BLaER1 (cell line): ENCODE results near the gene NSD1.

Source experiments
- H3K27ac ChIP-seq: shearing (Covaris generic); formaldehyde crosslinking; 2 replicates; pipeline ENCODE4 v1.8.1; 2022
- H3K27me3 ChIP-seq: shearing (Covaris generic); formaldehyde crosslinking; 2 replicates; pipeline ENCODE4 v1.8.1; 2022
- H3K36me3 ChIP-seq: shearing (Covaris generic); formaldehyde crosslinking; 2 replicates; pipeline ENCODE4 v1.8.1; 2022
- H3K4me1 ChIP-seq: shearing (Covaris generic); formaldehyde crosslinking; 2 replicates; pipeline ENCODE4 v1.8.1; 2022
- H3K4me2 ChIP-seq: shearing (Covaris generic); formaldehyde crosslinking; 2 replicates; pipeline ENCODE4 v1.8.1; 2022
- H3K4me3 ChIP-seq: shearing (Covaris generic); formaldehyde crosslinking; 2 replicates; pipeline ENCODE4 v1.8.1; 2022
- H3K9ac ChIP-seq: shearing (Covaris generic); formaldehyde crosslinking; 2 replicates; pipeline ENCODE4 v1.8.1; 2022
- H3K9me3 ChIP-seq: shearing (Covaris generic); formaldehyde crosslinking; 2 replicates; pipeline ENCODE4 v1.8.1; 2022
- H4K20me1 ChIP-seq: shearing (Covaris generic); formaldehyde crosslinking; 2 replicates; pipeline ENCODE4 v1.8.1; 2022
- Cebpa-rat ChIP-seq: shearing (Covaris generic); IDR thresholded peaks from 2 replicates; pipeline ENCODE4 v1.8.1; 2022

Gene NSD1

DNA sequence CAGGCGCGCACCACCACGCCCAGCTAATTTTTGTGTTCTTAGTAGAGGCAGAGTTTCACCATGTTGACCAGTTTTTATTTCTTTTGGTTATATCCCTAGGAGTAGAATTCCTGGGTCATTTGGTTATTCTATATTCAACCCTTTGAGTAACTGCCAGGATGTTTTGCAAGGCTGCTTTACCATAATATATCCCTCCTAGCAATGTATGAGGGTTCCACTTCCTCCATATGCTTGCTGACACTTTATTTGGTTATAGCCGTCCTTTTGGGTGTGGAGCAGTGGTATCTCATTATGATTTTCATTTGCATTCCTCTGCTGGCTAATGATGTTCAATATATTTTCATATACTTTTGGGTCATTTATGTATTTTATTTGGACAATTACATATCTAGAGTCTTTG, 88.7 kb downstream of the NSD1 start:
- H4K20me1 ChIP-seq = peaks cover 99% of the 10 kb centered on the region
- no peak overlapping the region for H3K4me3 ChIP-seq
- peaks cover 60% of the 10 kb centered on the region for H3K36me3 ChIP-seq
- no peaks in the 10 kb centered on the region for H3K4me1 ChIP-seq
- H3K27me3 ChIP-seq = no peaks in the 10 kb centered on the region
- H3K27ac ChIP-seq = no peak overlapping the region
- H3K4me2 ChIP-seq = no peak overlapping the region
- no peaks in the 10 kb centered on the region for H3K9me3 ChIP-seq
- no peak overlapping the region for H3K9ac ChIP-seq
- TF ChIP-seq Cebpa-rat = no peak

DNA sequence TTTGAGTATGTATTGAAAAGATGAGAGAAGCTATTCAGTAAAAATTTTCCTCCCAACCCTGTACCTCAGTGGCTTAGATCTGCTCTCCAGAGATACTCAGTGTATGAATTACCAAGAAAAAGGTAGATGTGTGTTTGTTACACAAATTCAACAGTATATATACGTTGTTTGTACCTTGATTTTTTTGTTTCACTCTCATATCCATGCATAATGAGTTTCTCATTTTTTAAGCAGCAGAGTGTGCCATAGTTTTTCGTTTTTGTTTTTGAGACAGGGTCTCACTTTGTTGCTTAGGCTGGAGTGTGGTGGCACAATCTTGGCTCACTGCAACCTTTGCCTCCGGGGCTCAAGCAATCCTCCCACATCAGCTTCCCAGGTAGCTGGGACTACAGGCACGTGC, 92.2 kb downstream of the NSD1 start:
- Histone ChIP-seq H4K20me1 (peaks cover 99% of the 10 kb centered on the region), H3K4me2 (no peak overlapping the region), H3K4me3 (no peak overlapping the region), H3K27me3 (no peaks in the 10 kb centered on the region), H3K9ac (no peak overlapping the region), H3K9me3 (no peaks in the 10 kb centered on the region), H3K4me1 (peaks cover 5% of the 10 kb centered on the region; the same call in 1 of the 2 replicates), H3K36me3 (peaks cover 47% of the 10 kb centered on the region), H3K27ac (no peak overlapping the region)
- no peak for TF ChIP-seq Cebpa-rat

DNA sequence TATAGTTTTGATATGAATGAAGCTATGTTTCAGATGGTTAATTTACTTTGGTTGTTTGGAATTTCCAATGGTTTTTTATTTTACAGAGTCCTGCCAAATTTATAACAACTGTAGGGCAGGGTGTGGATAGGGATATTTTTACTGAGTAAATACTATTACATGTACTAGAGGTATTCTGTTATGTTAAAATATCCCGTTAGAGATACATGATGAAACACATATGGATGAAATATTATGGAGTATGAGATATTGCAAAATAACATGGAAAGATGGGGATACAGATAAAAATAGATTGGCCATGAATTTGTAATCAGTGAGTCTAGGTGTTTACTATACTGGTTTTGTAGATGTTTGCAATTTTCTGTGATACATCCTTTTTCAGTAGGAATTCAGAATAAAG, 93.3 kb downstream of the NSD1 start:
- Histone ChIP-seq H3K4me2 (no peak overlapping the region), H3K27ac (no peak overlapping the region), H3K27me3 (no peaks in the 10 kb centered on the region), H3K36me3 (peaks cover 42% of the 10 kb centered on the region), H3K4me1 (peaks cover 5% of the 10 kb centered on the region; the same call in 1 of the 2 replicates), H4K20me1 (peaks cover 99% of the 10 kb centered on the region), H3K9ac (no peak overlapping the region), H3K4me3 (no peak overlapping the region), H3K9me3 (no peaks in the 10 kb centered on the region)
- TF ChIP-seq Cebpa-rat = no peak

DNA sequence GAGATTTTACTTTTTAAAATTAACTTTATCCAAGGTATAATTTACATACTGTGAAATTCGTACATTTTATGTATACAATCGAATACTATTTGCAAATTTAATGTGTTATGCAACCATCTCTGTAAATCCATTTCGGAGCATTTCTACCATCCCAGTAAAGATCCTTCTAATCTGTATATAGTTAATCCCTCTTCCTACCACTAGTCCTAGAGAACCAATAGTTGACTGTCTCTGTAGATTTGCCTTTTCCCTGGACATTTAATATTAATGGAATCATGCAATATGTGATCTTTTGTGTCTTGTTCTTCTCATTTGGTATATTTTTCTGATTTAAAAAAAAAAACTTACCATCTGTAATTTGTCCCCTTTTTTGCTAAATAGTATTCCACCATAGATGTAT, 95.2 kb downstream of the NSD1 start:
- TF ChIP-seq Cebpa-rat = no peak
- Histone ChIP-seq H3K9me3 (no peaks in the 10 kb centered on the region), H3K4me3 (no peak overlapping the region), H3K4me2 (no peak overlapping the region), H3K9ac (no peak overlapping the region), H4K20me1 (peaks cover 99% of the 10 kb centered on the region), H3K27ac (no peak overlapping the region), H3K36me3 (peaks cover 36% of the 10 kb centered on the region), H3K27me3 (no peaks in the 10 kb centered on the region), H3K4me1 (peaks cover 5% of the 10 kb centered on the region; the same call in 1 of the 2 replicates)

- no peak overlapping the region for H3K4me3 ChIP-seq
- TF ChIP-seq Cebpa-rat = no peak
- H3K4me2 ChIP-seq = no peak overlapping the region
- H3K9ac ChIP-seq = no peak overlapping the region
- no peak overlapping the region for H3K27ac ChIP-seq
- H3K4me1 ChIP-seq = peaks cover 5% of the 10 kb centered on the region; the same call in 1 of the 2 replicates
- no peaks in the 10 kb centered on the region for H3K27me3 ChIP-seq
- H3K9me3 ChIP-seq = no peaks in the 10 kb centered on the region
- H3K36me3 ChIP-seq = peaks cover 38% of the 10 kb centered on the region
- peaks cover 100% of the 10 kb centered on the region for H4K20me1 ChIP-seq
These were observed 97.1 kb downstream of the NSD1 start for GRCh38 chr5:177230660-177231059.

DNA sequence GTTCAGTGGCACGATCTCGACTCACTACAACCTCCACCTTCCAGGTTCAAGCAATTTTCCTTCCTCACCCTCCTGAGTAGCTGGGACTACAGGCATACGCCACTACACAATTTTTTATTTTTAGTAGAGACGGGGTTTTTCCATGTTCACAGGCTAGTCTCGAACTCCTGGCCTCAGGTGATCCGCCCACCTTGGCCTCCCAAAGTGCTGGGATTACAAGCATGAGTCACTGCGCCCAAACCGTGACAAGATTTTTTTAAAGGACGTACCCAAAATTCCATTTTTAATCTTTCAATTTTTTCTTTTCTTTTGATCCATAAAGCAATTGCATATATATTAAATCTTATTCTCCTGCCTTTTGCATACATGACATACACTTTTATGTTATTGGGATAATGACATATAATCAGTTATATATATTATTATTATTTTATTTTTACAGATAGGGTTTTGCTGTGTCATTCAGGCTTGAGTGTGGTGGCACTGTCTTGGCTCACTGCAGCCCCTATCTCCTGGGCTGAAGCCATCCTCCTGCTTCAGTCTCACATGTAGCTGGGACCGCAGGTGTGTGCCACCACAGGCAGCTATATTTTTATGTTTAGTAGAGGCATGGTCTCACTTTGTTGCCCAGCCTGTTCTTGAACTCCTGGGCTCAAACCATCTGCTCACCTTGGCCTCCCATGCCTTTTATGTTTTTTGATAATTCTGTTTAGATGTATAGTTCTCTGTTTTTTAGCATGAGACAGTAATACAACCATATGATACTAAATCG, 98.1 kb downstream of the NSD1 start:
- no peak for TF ChIP-seq Cebpa-rat
- H3K4me2 ChIP-seq = no peak overlapping the region
- peaks cover 45% of the 10 kb centered on the region for H3K36me3 ChIP-seq
- no peaks in the 10 kb centered on the region for H3K27me3 ChIP-seq
- H3K4me1 ChIP-seq = peaks cover 5% of the 10 kb centered on the region; the same call in 1 of the 2 replicates
- H3K4me3 ChIP-seq = no peak overlapping the region
- peaks cover 95% of the 10 kb centered on the region for H4K20me1 ChIP-seq
- no peak overlapping the region for H3K27ac ChIP-seq
- no peak overlapping the region for H3K9ac ChIP-seq
- no peaks in the 10 kb centered on the region for H3K9me3 ChIP-seq

DNA sequence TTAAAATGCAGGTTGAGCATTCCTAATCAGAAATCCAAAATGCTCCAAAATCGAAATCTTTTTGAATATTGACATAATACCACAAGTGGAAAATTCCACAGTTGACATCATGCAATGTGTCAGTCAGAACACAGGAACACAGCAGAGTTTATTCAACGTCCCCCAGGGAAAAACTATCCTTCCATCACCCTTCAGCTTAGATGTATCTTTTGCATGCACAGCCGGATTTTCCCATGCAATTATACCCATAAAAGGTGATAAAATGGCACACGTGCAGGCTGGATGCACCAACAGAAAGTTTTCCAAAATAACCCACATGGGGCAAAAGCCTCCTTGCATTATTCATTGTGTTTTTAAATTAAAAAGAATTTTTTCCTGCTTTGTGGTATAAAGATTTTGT, 98.8 kb downstream of the NSD1 start:
- TF ChIP-seq Cebpa-rat = no peak
- H3K4me1 ChIP-seq = peaks cover 5% of the 10 kb centered on the region; the same call in 1 of the 2 replicates
- H4K20me1 ChIP-seq = peaks cover 92% of the 10 kb centered on the region
- H3K27me3 ChIP-seq = no peaks in the 10 kb centered on the region
- H3K36me3 ChIP-seq = peaks cover 52% of the 10 kb centered on the region
- no peak overlapping the region for H3K9ac ChIP-seq
- no peak overlapping the region for H3K27ac ChIP-seq
- H3K4me2 ChIP-seq = no peak overlapping the region
- H3K4me3 ChIP-seq = no peak overlapping the region
- no peaks in the 10 kb centered on the region for H3K9me3 ChIP-seq

DNA sequence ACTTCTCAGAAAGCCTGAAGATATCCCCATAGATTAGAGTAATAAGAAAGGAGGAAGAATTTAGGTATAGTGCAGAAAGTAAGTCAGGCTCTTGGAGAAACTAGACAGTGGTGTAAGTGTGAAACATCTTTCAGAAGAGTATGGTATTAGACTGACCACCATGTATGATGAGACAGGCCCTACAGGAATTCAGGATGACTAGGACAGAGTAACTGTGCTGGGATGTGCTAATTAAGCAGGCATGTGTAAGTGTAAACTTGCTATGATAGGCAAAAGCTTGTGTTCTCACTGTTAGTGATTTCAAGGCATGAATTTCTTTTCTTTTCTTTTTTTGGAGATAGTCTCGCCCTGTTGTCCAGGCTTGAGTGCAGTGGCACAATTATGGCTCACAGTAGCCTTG, 99.2 kb downstream of the NSD1 start:
- peaks cover 88% of the 10 kb centered on the region for H4K20me1 ChIP-seq
- no peak overlapping the region for H3K27ac ChIP-seq

DNA sequence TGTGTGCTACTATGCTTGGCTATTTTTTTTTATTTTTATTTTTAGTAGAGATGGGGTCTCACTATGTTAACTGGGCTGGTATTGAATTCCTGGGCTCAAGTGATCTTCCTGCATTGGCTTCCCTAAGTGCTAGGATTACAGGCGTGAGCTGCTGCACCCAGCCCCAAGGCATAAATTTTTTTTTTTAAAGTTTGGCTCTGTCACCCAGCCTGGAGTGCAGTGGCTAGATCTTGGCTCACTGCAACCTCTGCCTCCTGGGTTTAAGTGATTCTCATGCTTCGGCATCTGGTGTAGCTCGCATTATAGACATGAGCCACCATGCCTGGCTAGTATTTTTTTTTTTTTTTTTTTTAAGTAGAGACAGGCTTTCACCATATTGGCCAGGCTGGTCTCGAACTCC, 99.6 kb downstream of the NSD1 start:
- Histone ChIP-seq H3K4me3 (no peak overlapping the region), H3K36me3 (peaks cover 60% of the 10 kb centered on the region)

More for the DNA sequence above, 99.2 kb downstream of the NSD1 start:
- H3K4me1 ChIP-seq = peaks cover 5% of the 10 kb centered on the region; the same call in 1 of the 2 replicates
- H3K9ac ChIP-seq = no peak overlapping the region
- H3K27me3 ChIP-seq = no peaks in the 10 kb centered on the region
- H3K9me3 ChIP-seq = no peaks in the 10 kb centered on the region
- peaks cover 56% of the 10 kb centered on the region for H3K36me3 ChIP-seq
- H3K4me2 ChIP-seq = no peak overlapping the region
- H3K4me3 ChIP-seq = no peak overlapping the region
- TF ChIP-seq Cebpa-rat = no peak

GRCh38 chr5:177233802-177234201, 100.2 kb downstream of the NSD1 start:
- H3K36me3 ChIP-seq = peaks cover 66% of the 10 kb centered on the region
- H3K27me3 ChIP-seq = no peaks in the 10 kb centered on the region
- no peak for TF ChIP-seq Cebpa-rat
- H3K4me2 ChIP-seq = no peak overlapping the region
- no peak overlapping the region for H3K4me3 ChIP-seq
- peaks cover 5% of the 10 kb centered on the region; the same call in 1 of the 2 replicates for H3K4me1 ChIP-seq
- no peak overlapping the region for H3K9ac ChIP-seq
- H3K9me3 ChIP-seq = no peaks in the 10 kb centered on the region
- H4K20me1 ChIP-seq = peaks cover 86% of the 10 kb centered on the region
- H3K27ac ChIP-seq = no peak overlapping the region

More for the DNA sequence above, 99.6 kb downstream of the NSD1 start:
- TF ChIP-seq Cebpa-rat = no peak
- Histone ChIP-seq H3K9ac (no peak overlapping the region), H3K27ac (no peak overlapping the region), H3K9me3 (no peaks in the 10 kb centered on the region), H3K27me3 (no peaks in the 10 kb centered on the region), H3K4me2 (no peak overlapping the region), H4K20me1 (peaks cover 87% of the 10 kb centered on the region), H3K4me1 (peaks cover 5% of the 10 kb centered on the region; the same call in 1 of the 2 replicates)
